OCI-LY1 (cell line): ENCODE data around the gene PNPLA4.

ENCODE experiments used
- H2AFZ ChIP-seq: fragments of 200-600 bp; sonication (generic), shearing (Covaris generic); 2 replicates; pipeline ENCODE4 v1.6.0; 2014; ENCODE audit warnings: antibody characterized with exemption, mild to moderate bottlenecking, low read length
- H3F3A ChIP-seq: fragments of 200-600 bp; sonication (generic), shearing (Covaris generic); 2 replicates; pipeline ENCODE4 v1.6.0; 2014; ENCODE audit warnings: mild to moderate bottlenecking, antibody characterized with exemption, low read length, moderate library complexity; ENCODE audit not compliant: insufficient read depth
- H3K27ac ChIP-seq: fragments of 200-600 bp; sonication (generic); 2 replicates; pipeline ENCODE4 v1.5.1; 2014; ENCODE audit warnings: low read length, mixed run types, mild to moderate bottlenecking, low read depth; ENCODE audit not compliant: poor library complexity, severe bottlenecking
- H3K27me3 ChIP-seq: fragments of 200-600 bp; sonication (generic); 2 replicates; pipeline ENCODE4 v1.6.0; 2014; ENCODE audit warnings: antibody characterized with exemption, mild to moderate bottlenecking, low read length, moderate library complexity; ENCODE audit not compliant: insufficient read depth
- H3K36me3 ChIP-seq: fragments of 200-600 bp; sonication (generic); 2 replicates; pipeline ENCODE4 v1.6.1; 2014; ENCODE audit warnings: mild to moderate bottlenecking, antibody characterized with exemption, low read length, moderate library complexity, mixed read lengths; ENCODE audit not compliant: insufficient read depth
- H3K4me1 ChIP-seq: fragments of 200-600 bp; sonication (generic); 2 replicates; pipeline ENCODE4 v1.5.1; 2014; ENCODE audit warnings: mild to moderate bottlenecking, low read length, moderate library complexity; ENCODE audit not compliant: insufficient read depth, severe bottlenecking
- H3K4me2 ChIP-seq: fragments of 200-600 bp; sonication (generic), shearing (Covaris generic); 2 replicates; pipeline ENCODE4 v1.6.1; 2014; ENCODE audit warnings: low read length
- H3K4me3 ChIP-seq: fragments of 200-600 bp; sonication (generic); 2 replicates; pipeline ENCODE4 v1.5.1; 2014; ENCODE audit warnings: low read length, low read depth, mild to moderate bottlenecking, mixed read lengths; ENCODE audit not compliant: poor library complexity, severe bottlenecking
- H3K79me2 ChIP-seq: fragments of 200-600 bp; shearing (Covaris generic); 2 replicates; pipeline ENCODE4 v1.6.1; 2016; ENCODE audit warnings: mixed run types, low read length, mixed read lengths; ENCODE audit not compliant: insufficient read depth
- H3K9ac ChIP-seq: fragments of 200-600 bp; sonication (generic), shearing (Covaris generic); 2 replicates; pipeline ENCODE4 v1.6.1; 2014; ENCODE audit warnings: mild to moderate bottlenecking, low read length, mixed read lengths
- H3K9me2 ChIP-seq: fragments of 200-600 bp; sonication (generic), shearing (Covaris generic); 2 replicates; pipeline ENCODE4 v1.6.1; 2014; ENCODE audit warnings: low read depth, mild to moderate bottlenecking, low read length, mixed read lengths
- H3K9me3 ChIP-seq: fragments of 200-600 bp; shearing (Covaris generic); 2 replicates; pipeline ENCODE4 v1.6.1; 2014; ENCODE audit warnings: low read length, mixed read lengths
- H4K20me1 ChIP-seq: fragments of 200-600 bp; sonication (generic), shearing (Covaris generic); 2 replicates; pipeline ENCODE4 v1.6.0; 2016; ENCODE audit warnings: mild to moderate bottlenecking, low read length; ENCODE audit not compliant: insufficient read depth
- CTCF ChIP-seq: fragments of 200-600 bp; sonication (generic), shearing (Covaris generic); IDR thresholded peaks from 2 replicates; pipeline ENCODE4 v1.5.1; 2017; ENCODE audit warnings: mild to moderate bottlenecking, antibody characterized with exemption, low read length, moderate library complexity, mixed read lengths
- EZH2 ChIP-seq: fragments of 200-600 bp; sonication (generic), shearing (Covaris generic); IDR thresholded peaks from 2 replicates; pipeline ENCODE4 v1.8.0; 2017; ENCODE audit warnings: borderline replicate concordance, mixed run types, mild to moderate bottlenecking, antibody characterized with exemption, low read length, moderate library complexity, mixed read lengths

PNPLA4 gene

DNA sequence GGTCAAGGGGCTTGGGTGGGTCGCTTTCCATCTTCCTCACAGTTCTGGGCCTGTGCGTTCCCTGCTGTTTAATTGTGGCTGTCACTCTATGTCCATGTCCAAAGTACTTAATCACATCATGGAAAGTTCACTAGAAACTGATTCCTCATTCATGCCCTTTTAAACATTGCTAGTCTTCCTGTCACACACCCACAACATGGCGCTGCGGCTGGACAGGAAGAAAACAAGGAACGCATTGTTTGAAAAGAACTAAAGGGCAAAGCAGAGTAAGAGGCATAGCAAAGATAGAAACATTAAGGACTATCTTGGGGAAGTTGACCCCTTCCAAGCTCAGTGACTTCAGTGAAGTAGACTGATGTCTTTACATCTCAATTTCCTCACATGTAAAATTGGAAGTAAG lies 18.4 kb downstream of the PNPLA4 start:
- Histone ChIP-seq H3K4me3 (no peak overlapping the region), H3F3A (no peaks in the 10 kb centered on the region), H3K36me3 (no peaks in the 10 kb centered on the region), H3K9ac (no peak overlapping the region), H3K9me3 (no peaks in the 10 kb centered on the region), H4K20me1 (no peaks in the 10 kb centered on the region), H3K4me2 (no peak overlapping the region), H2AFZ (no peak overlapping the region), H3K9me2 (no peaks in the 10 kb centered on the region), H3K27me3 (no peaks in the 10 kb centered on the region), H3K79me2 (no peaks in the 10 kb centered on the region), H3K27ac (no peak overlapping the region), H3K4me1 (no peaks in the 10 kb centered on the region)
- TF ChIP-seq CTCF (no peak), EZH2 (no peak)

GRCh38 chrX:7904562-7904961 lies 22.7 kb downstream of the PNPLA4 start:
- no peaks in the 10 kb centered on the region for H3K9me3 ChIP-seq
- H3K27me3 ChIP-seq: no peaks in the 10 kb centered on the region
- no peak overlapping the region for H2AFZ ChIP-seq
- no peak overlapping the region for H3K4me2 ChIP-seq
- H3K4me3 ChIP-seq: no peak overlapping the region
- no peaks in the 10 kb centered on the region for H4K20me1 ChIP-seq
- H3K9me2 ChIP-seq: no peaks in the 10 kb centered on the region
- no peaks in the 10 kb centered on the region for H3K79me2 ChIP-seq
- H3K9ac ChIP-seq: no peak overlapping the region
- H3K36me3 ChIP-seq: no peaks in the 10 kb centered on the region; the same call in 1 of the 2 replicates
- no peak overlapping the region for H3K27ac ChIP-seq
- H3K4me1 ChIP-seq: no peaks in the 10 kb centered on the region
- TF ChIP-seq CTCF (no peak), EZH2 (no peak)
- H3F3A ChIP-seq: no peaks in the 10 kb centered on the region

- Histone ChIP-seq H3K4me2 (no peak overlapping the region), H3K36me3 (no peaks in the 10 kb centered on the region), H3K79me2 (no peaks in the 10 kb centered on the region)
These were observed 35.3 kb downstream of the PNPLA4 start for GRCh38 chrX:7891928-7892327.

More at GRCh38 chrX:7891928-7892327, 35.3 kb downstream of the PNPLA4 start:
- no peaks in the 10 kb centered on the region for H3K4me1 ChIP-seq
- H3K9ac ChIP-seq: no peak overlapping the region
- H4K20me1 ChIP-seq: no peaks in the 10 kb centered on the region
- no peak overlapping the region for H3K27ac ChIP-seq
- H2AFZ ChIP-seq: no peak overlapping the region
- no peak overlapping the region for H3K4me3 ChIP-seq
- H3F3A ChIP-seq: no peaks in the 10 kb centered on the region
- TF ChIP-seq EZH2 (no peak), CTCF (no peak)
- no peaks in the 10 kb centered on the region for H3K27me3 ChIP-seq
- H3K9me3 ChIP-seq: no peaks in the 10 kb centered on the region
- no peaks in the 10 kb centered on the region for H3K9me2 ChIP-seq
